NOMO-1 treated with dmso at 0.1 percent for 144 hours (cell line): ENCODE results near the gene HORMAD2.
"Not testable (repeated sequence)": the region's sequence is repeated elsewhere in the genome, so short reads cannot be mapped to it uniquely, and the experiment has no call there.

Source experiments
- DNase-seq: peaks from one replicate; lab custom pipeline; 2025; ENCODE audit not compliant: unreplicated experiment; lab: John Stamatoyannopoulos, UW

Gene HORMAD2

GRCh38 chr22:30187529-30188407 lies 107.5 kb downstream of the HORMAD2 start:
- DNase-seq: no peak

DNA sequence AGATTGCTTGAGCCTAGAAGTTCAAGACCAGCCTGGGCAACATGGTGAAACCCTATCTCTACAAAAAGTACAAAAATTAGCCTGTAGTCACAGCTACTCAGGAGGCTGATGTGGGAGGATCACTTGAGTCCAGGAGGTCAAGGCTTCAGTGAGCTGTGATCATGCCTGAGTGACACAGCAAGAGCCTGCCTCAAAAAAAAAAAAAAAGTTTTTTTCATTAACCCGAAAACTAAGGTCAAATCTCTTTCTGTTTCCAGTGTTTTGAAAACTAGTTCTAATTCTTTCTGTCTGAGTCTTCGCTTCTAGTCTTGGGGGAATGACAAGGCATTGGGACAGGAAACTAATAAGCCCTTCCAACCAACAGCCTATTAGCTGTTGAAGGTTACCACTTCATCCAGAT lies 108.6 kb downstream of the HORMAD2 start:
- no peak for DNase-seq

DNA sequence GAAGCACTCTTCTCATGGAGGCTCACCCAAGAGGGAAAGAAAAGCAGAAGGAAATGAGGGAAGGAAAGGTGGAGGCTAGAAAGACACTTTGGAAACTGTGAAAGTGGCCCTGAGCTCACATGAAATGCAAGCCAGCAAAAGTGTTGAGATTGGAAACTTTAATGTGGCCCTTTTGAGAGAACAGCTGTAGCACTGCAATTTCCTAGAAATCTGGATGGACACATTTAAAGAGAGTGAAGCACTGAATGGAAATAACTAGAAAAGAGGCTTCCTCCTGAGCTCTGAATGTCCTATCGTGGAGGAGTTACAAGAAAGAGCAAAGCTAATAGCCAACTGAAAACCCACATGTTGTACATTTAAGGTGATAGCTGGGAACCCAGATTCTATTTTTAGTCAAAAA lies 110.3 kb downstream of the HORMAD2 start:
- no peak for DNase-seq

- no peak for DNase-seq
Measured at GRCh38 chr22:30191040-30191701, 110.9 kb downstream of the HORMAD2 start.

DNA sequence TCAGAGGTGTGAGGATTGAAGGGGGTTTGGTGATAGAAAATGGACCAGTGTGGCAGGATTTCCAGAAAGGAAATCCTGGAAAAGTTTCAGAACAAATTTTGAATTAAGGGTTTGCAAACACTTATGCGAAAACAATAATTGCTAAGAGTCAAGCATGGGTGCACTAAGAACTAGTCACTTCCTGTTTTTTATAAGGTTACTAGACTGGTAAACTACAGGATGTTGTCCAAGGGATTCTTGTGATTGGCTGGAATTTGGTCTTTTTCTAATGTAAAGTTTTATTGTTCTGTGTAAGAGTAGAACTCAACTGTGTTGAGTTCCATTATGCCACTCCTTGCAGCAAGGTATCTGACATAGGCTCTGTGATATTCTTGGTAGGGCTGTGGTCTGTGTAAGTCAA lies 112.2 kb downstream of the HORMAD2 start:
- DNase-seq: no peak

DNA sequence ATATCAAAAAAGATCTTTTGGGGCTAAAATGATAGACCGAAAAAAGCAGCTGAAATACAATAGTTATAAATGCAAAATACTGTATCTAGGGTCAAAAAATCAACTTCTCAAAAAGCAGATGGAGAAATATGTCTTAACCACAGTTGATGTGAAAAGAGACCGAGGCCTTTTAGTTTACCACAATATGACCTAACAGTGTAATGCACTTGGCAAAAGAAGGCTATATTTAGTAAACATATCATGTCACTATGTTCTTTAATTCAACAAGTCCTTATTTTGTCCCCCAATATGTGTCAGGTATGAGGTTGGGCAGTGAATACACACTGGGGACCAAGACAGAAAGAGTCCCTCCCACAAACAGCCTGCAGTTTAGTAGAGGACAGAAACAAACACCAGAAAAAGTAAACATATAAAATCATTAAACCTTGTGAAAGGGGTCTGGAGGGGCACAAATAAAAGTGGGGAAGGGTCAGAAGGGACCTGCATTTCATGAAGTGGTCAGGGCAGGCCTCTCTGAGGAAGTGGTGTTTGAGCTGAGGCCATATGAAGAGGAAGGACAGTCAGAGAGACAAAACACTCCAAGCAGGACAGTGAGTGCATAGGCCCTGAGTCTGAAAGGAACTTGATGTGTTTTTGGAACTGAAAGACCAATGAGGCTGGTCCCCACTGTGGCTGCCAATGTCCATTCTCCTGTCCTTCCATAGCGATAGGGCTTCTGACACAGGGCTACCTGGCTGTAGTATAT lies 112.9 kb downstream of the HORMAD2 start:
- peak; percentile 36 for DNase-seq

- peak; percentile 3 for DNase-seq
Measured at GRCh38 chr22:30195245-30196140, 115.2 kb downstream of the HORMAD2 start.

- peak; percentile 92 for DNase-seq
Measured at GRCh38 chr22:30196141-30196879, 116.0 kb downstream of the HORMAD2 start.

DNA sequence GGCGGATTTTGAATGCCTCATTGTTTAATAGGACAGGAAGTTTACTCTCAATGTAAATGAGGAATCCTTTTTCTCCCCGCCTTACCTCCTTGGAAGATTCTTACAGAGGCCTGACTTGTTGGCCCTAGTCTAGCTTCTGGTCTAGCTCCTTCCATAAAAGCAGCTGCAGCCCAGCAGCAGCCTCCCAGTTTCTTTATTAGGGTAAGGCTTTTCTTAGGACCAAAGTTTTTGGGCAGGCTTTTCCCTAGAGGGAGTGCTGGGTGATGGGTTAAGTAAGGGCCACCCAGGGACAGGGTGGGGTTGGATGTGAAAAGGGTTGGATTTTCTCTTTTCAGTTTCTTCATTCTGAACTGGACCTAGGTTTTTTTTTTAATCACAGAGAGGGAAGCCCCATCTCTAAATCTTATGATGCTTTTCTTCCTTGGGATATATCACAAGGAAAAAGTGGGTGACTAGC lies 116.6 kb downstream of the HORMAD2 start:
- DNase-seq: no peak

DNA sequence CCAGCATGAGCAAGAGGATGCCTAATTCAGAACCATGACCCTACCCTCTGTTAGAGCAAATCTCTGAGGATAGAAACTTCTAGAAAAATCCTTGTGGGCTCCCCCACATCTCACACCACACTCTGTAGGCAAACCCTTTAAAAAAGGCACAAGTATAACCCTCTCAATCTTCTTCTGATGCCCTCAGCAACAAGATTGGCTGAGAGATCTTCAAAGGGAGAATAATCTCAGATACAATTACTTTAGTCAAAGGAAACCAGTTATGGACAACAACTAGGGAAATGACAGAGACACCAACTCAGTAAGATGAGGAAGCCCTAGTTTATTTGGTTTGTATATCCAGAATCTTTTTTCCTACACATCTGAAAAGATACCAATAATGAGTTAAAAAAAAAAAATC lies 117.1 kb downstream of the HORMAD2 start:
- DNase-seq: no peak

- no peak for DNase-seq
Measured at GRCh38 chr22:30198152-30198825, 118.0 kb downstream of the HORMAD2 start.

GRCh38 chr22:30198921-30199320 lies 118.7 kb downstream of the HORMAD2 start:
- DNase-seq: no peak

- not testable (repeated sequence) for DNase-seq
Measured at GRCh38 chr22:30200905-30201304, 120.6 kb downstream of the HORMAD2 start.

- no peak for DNase-seq
Measured at GRCh38 chr22:30201945-30202344, 121.7 kb downstream of the HORMAD2 start.

DNA sequence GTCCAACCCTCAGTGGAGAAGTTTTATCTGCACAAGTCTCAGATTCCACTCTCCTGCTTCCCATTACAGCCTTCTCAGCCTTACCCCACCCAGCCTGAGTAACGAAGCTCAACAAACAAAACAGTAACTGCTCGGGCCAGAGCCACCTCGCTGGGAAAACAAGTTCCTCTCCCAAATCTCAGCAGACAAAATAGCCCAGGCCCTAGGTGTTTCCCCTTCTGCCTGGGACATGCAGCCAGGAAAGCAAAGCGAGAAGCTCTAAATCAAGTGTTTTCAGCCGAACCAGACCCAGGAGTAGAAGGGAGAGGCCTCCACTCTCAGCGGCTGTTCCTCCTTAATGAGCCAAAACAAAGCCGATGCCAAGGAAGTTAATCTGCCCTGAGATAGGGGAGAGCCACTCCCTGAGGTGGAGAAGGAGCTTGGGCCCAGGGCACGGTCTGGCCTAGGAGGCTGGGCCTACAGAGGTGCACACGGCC lies 122.3 kb downstream of the HORMAD2 start:
- DNase-seq: no peak

GRCh38 chr22:30204015-30204741 lies 123.9 kb downstream of the HORMAD2 start:
- no peak for DNase-seq

- DNase-seq: no peak
Measured at GRCh38 chr22:30204742-30205111, 124.5 kb downstream of the HORMAD2 start.

DNA sequence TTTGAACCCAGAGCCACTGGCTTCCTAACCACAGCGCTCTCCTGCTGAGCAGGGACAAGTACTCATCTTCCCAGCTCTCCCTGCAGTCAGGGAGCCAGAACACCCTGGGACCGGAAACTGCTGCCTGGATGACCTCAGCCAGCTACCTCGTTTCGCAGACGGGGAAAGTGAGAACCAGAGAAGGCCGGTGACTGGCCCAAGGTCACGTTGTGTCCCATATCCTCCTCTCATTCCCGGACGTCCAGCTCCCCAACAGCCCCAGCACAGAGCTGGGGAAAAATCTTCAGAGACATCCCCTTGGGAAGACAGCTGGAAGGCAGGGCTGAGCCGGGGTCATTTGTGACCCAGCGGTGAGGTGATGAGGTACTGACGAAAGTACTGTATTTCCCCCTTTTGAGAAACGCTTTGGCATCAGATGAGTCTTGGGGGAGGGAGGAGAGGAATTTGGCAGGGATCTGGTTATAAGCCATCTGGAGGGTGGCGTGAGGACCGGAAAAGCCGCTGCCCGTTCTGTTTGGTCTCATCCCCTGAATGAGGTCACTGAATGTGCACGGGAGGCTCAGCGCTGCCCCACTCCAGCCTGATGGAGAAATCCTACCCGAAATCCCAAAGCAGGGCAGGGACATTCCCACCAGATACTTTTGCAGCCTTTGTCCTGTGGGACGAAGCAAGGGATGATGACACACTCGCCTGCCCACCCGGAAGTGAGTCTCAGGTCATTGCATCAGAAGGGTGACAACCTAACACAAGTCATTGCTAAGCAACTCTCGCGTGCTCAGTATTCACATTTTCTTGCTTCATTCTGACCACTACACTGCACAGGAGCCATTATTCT lies 125.2 kb downstream of the HORMAD2 start:
- peak; percentile 57 for DNase-seq
